ENCODE results near the gene ADAMTS17. TPM values are rescaled to one million over a fixed set of nuclear protein-coding genes. Genes with fewer than 3 reads are reported as not detected.

Gene ADAMTS17
- total and polyA plus RNA-seq, 8 donors = 0.31 to 14.3 (median 6.3) TPM

DNA sequence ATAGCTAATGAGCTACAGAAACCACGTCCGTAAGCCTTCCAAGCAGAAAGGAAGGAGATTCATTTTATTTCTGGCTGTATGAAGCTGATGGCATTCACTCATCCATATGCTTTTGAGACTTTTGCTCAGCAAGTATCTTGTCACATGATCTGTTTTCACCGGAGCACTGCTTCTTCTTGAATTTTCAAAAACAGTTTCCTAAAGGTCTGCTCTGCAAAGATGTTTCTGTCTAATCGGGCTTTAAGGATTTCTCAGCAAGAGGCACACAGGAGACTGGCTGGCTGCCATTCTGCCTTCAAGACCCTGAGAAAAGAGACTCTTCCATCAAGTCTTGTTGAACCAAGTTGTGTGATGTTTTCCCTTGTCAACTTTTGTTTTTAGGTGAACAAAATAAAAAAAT, 319.0 kb downstream of the ADAMTS17 start:
- Histone ChIP-seq H3K27ac (no peak overlapping the region), H3K27me3 (no peaks in the 10 kb centered on the region), H3K4me3 (no peak overlapping the region), H3K36me3 (no peaks in the 10 kb centered on the region), H3K4me1 (no peaks in the 10 kb centered on the region), H3K9me3 (peaks cover 0 to 8% (median 5%) of the 10 kb centered on the region in 4 donors)
- TF ChIP-seq EP300 (IDR thresholded peaks at IDR 0.05) (no peak), POLR2AphosphoS5 (IDR thresholded peaks at IDR 0.05) (no peak), POLR2A (IDR thresholded peaks at IDR 0.05) (no peak)
- TF ChIP-seq, protein P1, sequence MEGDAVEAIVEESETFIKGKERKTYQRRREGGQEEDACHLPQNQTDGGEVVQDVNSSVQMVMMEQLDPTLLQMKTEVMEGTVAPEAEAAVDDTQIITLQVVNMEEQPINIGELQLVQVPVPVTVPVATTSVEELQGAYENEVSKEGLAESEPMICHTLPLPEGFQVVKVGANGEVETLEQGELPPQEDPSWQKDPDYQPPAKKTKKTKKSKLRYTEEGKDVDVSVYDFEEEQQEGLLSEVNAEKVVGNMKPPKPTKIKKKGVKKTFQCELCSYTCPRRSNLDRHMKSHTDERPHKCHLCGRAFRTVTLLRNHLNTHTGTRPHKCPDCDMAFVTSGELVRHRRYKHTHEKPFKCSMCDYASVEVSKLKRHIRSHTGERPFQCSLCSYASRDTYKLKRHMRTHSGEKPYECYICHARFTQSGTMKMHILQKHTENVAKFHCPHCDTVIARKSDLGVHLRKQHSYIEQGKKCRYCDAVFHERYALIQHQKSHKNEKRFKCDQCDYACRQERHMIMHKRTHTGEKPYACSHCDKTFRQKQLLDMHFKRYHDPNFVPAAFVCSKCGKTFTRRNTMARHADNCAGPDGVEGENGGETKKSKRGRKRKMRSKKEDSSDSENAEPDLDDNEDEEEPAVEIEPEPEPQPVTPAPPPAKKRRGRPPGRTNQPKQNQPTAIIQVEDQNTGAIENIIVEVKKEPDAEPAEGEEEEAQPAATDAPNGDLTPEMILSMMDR (IDR thresholded peaks at IDR 0.05) = no peak
- intact Hi-C loops (cut with DNase I; ENCODE audit: low total_unique reads) = no loop called here
- WGBS, 5 donors = 64 to 76% (median 74%) methylated on average over 4 of the region's 4 CpGs
- DNase-seq = no peak

- WGBS, 5 donors = 59 to 79% (median 76%) methylated on average over 5 of the region's 5 CpGs
- DNase-seq = peak in 1 of 2 donors; percentile 32
- no peak overlapping the region for H3K4me3 ChIP-seq
Observed at GRCh38 chr15:100022391-100022790, 319.4 kb downstream of the ADAMTS17 start.

DNA sequence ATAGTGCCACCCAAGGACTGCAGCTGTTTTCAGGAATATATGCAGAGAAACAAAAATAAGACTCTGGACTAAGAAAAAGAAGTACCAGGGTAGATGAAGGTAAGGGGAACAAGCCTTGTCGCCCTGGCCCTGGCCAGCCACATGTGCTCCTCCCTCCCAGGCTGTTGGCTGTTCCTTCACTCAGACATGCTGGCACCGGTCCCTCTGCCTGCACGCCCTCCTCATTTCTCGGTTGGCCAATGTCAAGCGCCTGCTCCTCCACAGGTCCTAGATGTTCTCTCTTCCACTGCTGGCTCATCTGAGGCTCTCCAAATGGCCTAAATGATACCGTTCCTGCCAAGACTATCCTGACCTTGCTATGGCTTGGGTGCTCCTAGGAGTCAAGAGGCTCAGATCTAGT, 320.1 kb downstream of the ADAMTS17 start:
- H3K4me1 ChIP-seq = no peaks in the 10 kb centered on the region
- H3K27me3 ChIP-seq = no peaks in the 10 kb centered on the region
- DNase-seq = no peak
- 79 to 94% (median 89%) methylated on average over 6 of the region's 6 CpGs for WGBS, 5 donors
- H3K27ac ChIP-seq = no peak overlapping the region
- TF ChIP-seq EP300 (IDR thresholded peaks at IDR 0.05) (no peak), POLR2AphosphoS5 (IDR thresholded peaks at IDR 0.05) (no peak), POLR2A (IDR thresholded peaks at IDR 0.05) (no peak)
- TF ChIP-seq, protein P1 (IDR thresholded peaks at IDR 0.05) = no peak
- peaks cover 0 to 8% (median 7%) of the 10 kb centered on the region in 4 donors for H3K9me3 ChIP-seq
- intact Hi-C loops (cut with DNase I; ENCODE audit: low total_unique reads) = no loop called here
- no peak overlapping the region for H3K4me3 ChIP-seq
- H3K36me3 ChIP-seq = no peaks in the 10 kb centered on the region

More at GRCh38 chr15:100022391-100022790, 319.4 kb downstream of the ADAMTS17 start:
- Histone ChIP-seq H3K27ac (no peak overlapping the region), H3K27me3 (no peaks in the 10 kb centered on the region), H3K9me3 (peaks cover 0 to 5% (median 2%) of the 10 kb centered on the region in 4 donors), H3K4me1 (no peaks in the 10 kb centered on the region), H3K36me3 (no peaks in the 10 kb centered on the region)
- intact Hi-C loops (cut with DNase I; ENCODE audit: low total_unique reads) = no loop called here
- TF ChIP-seq, protein P1 (IDR thresholded peaks at IDR 0.05) = no peak
- TF ChIP-seq POLR2AphosphoS5 (IDR thresholded peaks at IDR 0.05) (no peak), EP300 (IDR thresholded peaks at IDR 0.05) (no peak), POLR2A (IDR thresholded peaks at IDR 0.05) (no peak)

DNA sequence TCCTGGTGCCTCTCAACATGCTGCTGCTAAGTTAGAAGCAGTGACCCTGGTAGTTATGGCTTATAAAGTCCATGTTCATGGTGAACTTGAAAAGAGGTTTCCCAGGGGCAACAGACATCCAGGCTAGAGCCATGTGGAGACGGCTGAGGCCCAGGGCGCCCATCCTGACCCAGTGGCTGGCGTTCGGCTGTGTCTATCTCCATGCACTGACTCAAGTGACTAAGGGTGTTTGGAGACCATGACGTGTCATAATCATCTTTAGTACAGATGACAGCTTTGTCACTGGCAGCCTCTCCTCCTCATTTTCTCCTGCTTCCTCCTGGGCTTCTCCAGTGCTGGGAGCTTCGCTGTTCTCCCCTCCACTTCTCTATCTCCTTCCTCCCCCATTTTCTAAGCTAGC, 321.2 kb downstream of the ADAMTS17 start:
- 91 to 96% (median 93%) methylated on average over 6 of the region's 6 CpGs for WGBS, 5 donors
- TF ChIP-seq, protein P1 (IDR thresholded peaks at IDR 0.05) = no peak
- TF ChIP-seq EP300 (IDR thresholded peaks at IDR 0.05) (no peak), POLR2A (IDR thresholded peaks at IDR 0.05) (no peak), POLR2AphosphoS5 (IDR thresholded peaks at IDR 0.05) (no peak)
- peaks cover 0 to 8% (median 7%) of the 10 kb centered on the region in 4 donors for H3K9me3 ChIP-seq
- H3K27me3 ChIP-seq = no peaks in the 10 kb centered on the region
- no peaks in the 10 kb centered on the region for H3K36me3 ChIP-seq
- intact Hi-C loops (cut with DNase I; ENCODE audit: low total_unique reads) = no loop called here
- H3K4me3 ChIP-seq = no peak overlapping the region
- no peaks in the 10 kb centered on the region for H3K4me1 ChIP-seq
- H3K27ac ChIP-seq = no peak overlapping the region
- DNase-seq = no peak
